GM12878 (cell line): ENCODE data around the gene SIGLEC6. TPM values are rescaled to one million over a fixed set of nuclear protein-coding genes. Genes with fewer than 3 reads are reported as not detected.

Experiments used
- ATAC-seq: fragments of 200-7000 bp; cut with Tn5 transposase; 3 replicates; pipeline ENCODE4 v1.9.1; 2020; ENCODE audit warnings: mild to moderate bottlenecking, moderate library complexity
- BruUV-seq: library from RNA; stranded (reverse); fragments of 400-500 nt; replicated peaks from 2 replicates; lab custom pipeline; 2021; lab: Mats Ljungman, UMichigan
- CTCF ChIA-PET: fragments of 300-600 bp; sonication (Branson Sonifier 250); formaldehyde crosslinking; extraction: SDS; loops from one replicate; lab custom pipeline; 2021; ENCODE audit warnings: inconsistent platforms; lab: Yijun Ruan, JAX
- POLR2A ChIA-PET: fragments of 350-600 bp; formaldehyde crosslinking; extraction: SDS; loops from one replicate; lab custom pipeline; 2021; ENCODE audit warnings: inconsistent platforms; lab: Charles Lee
- RAD21 ChIA-PET: fragments of 300-600 bp; sonication (Branson Sonifier 250); formaldehyde crosslinking; loops from one replicate; lab custom pipeline; 2023; ENCODE audit warnings: antibody characterized with exemption; ENCODE audit not compliant: unreplicated experiment; lab: Charles Lee
- SMC1A ChIA-PET: fragments of 300-600 bp; sonication (Branson Sonifier 250); formaldehyde crosslinking; loops from one replicate; lab custom pipeline; 2023; ENCODE audit not compliant: unreplicated experiment, uncharacterized antibody; lab: Charles Lee
- DNase-seq: peaks from one replicate; pipeline ENCODE4 v3.0.0-alpha.2; 2011; ENCODE audit warnings: low read depth, low spot score
- FAIRE-seq: peaks from 3 replicates; lab custom pipeline; 2011; peaks lifted over from hg19 to GRCh38; lab: Jason Lieb, UNC
- H2AFZ ChIP-seq: 2 replicates; pipeline ENCODE4 v1.6.0; 2011; ENCODE audit warnings: low read depth, low read length, control low read depth; ENCODE audit not compliant: control insufficient read depth
- H3K27ac ChIP-seq: 2 replicates; pipeline ENCODE4 v1.5.1; 2011; ENCODE audit warnings: control low read depth; ENCODE audit not compliant: control insufficient read depth, insufficient read depth
- H3K27me3 ChIP-seq, 2 experiments: replicated peaks in 1 of 2; 2 replicates each; pipeline versions ENCODE4 v1.6.0 to v1.6.1; 2011; ENCODE audit warnings: low read length in 1 of 2; ENCODE audit not compliant: control insufficient read depth in 2 of 2, insufficient read depth in 2 of 2
- H3K36me3 ChIP-seq, 2 experiments: 2 replicates each; pipeline ENCODE4 v1.5.1; 2011; ENCODE audit warnings: low read length in 1 of 2; ENCODE audit not compliant: control insufficient read depth in 2 of 2, insufficient read depth in 2 of 2
- H3K4me1 ChIP-seq: 2 replicates; pipeline ENCODE4 v1.6.1; 2011; ENCODE audit warnings: mild to moderate bottlenecking, low read length, moderate library complexity, mixed read lengths; ENCODE audit not compliant: control insufficient read depth, insufficient read depth
- H3K4me2 ChIP-seq: 2 replicates; pipeline ENCODE4 v1.6.0; 2011; ENCODE audit warnings: control low read depth; ENCODE audit not compliant: control insufficient read depth, insufficient read depth
- H3K4me3 ChIP-seq: fragments of 200-600 bp; sonication (generic); 2 replicates; pipeline ENCODE4 v1.5.1; 2016
- H3K79me2 ChIP-seq: 2 replicates; pipeline ENCODE4 v1.6.0; 2011; ENCODE audit warnings: low read length; ENCODE audit not compliant: control insufficient read depth, insufficient read depth
- H3K9ac ChIP-seq: 2 replicates; pipeline ENCODE4 v1.8.0; 2011; ENCODE audit warnings: low read length, control low read depth, mixed read lengths; ENCODE audit not compliant: control insufficient read depth, insufficient read depth
- H3K9me3 ChIP-seq: replicated peaks from 3 replicates; pipeline ENCODE4 v1.5.1; 2011; ENCODE audit warnings: mild to moderate bottlenecking, low read length; ENCODE audit not compliant: control insufficient read depth, insufficient read depth
- H4K20me1 ChIP-seq: 2 replicates; pipeline ENCODE4 v1.6.0; 2011; ENCODE audit not compliant: control insufficient read depth, insufficient read depth
- BCL11A ChIP-seq: IDR thresholded peaks from 2 replicates; pipeline ENCODE4 v1.6.1; 2011; ENCODE audit warnings: low read depth, low read length
- FOXK2 ChIP-seq: fragments of 450-650 bp; IDR thresholded peaks from 2 replicates; pipeline ENCODE4 v1.6.1; 2017; ENCODE audit warnings: mild to moderate bottlenecking, moderate library complexity
- KDM1A ChIP-seq: fragments of 200-600 bp; sonication (generic); IDR thresholded peaks from 2 replicates; pipeline ENCODE4 v1.6.1; 2016; ENCODE audit warnings: borderline replicate concordance
- NBN ChIP-seq: fragments of 450-650 bp; IDR thresholded peaks from 2 replicates; pipeline ENCODE4 v1.6.1; 2016
- NRF1 ChIP-seq: conservative IDR thresholded peaks from 2 replicates; pipeline ENCODE4 v1.6.1; 2011; ENCODE audit warnings: mild to moderate bottlenecking, low read depth, low read length, improper control_type of control experiment
- PKNOX1 ChIP-seq: fragments of 450-650 bp; IDR thresholded peaks from 2 replicates; pipeline ENCODE4 v1.6.1; 2016; ENCODE audit warnings: mild to moderate bottlenecking
- TCF7 ChIP-seq: IDR thresholded peaks from 2 replicates; pipeline ENCODE4 v1.6.1; 2014; ENCODE audit warnings: antibody characterized with exemption, borderline replicate concordance
- WGBS: methylation state at CpG from one replicate; pipeline ENCODE4 v1.1.6; 2016; ENCODE audit warnings: low lambda C conversion rate; ENCODE audit not compliant: insufficient replicate concordance, insufficient coverage; ENCODE audit errors: missing lambda C conversion rate; 5-methylcytosine and 5-hydroxymethylcytosine counted together
- in situ Hi-C: fragments of 300-500 bp; cut with MboI; formaldehyde crosslinking; loops from 9 replicates; pipeline ENCODE4 v1.14.3; 2018; ENCODE audit warnings: mixed read lengths
- intact Hi-C: fragments of 100-400 bp; cut with micrococcal nuclease; formaldehyde crosslinking; loops from one replicate; pipeline ENCODE4 v1.14.2; 2022; ENCODE audit not compliant: unreplicated experiment
- polyA plus RNA-seq, 11 experiments: library from polyadenylated mRNA; depleted of rRNA in 4 of 11; unstranded in 6 of 11; stranded (reverse) in 5 of 11; fragments of >200 nt; fragmentation: Nextera tagmentation in 4 of 11; fragmentation: Illumina TruSeq in 1 of 11; extraction: Ambion mirVana in 4 of 11; extraction: Trizol in 1 of 11; gene quantifications; 1 replicate in 1 of 11; 2 replicates in 10 of 11; pipeline versions ENCODE4 v1.2.1 to v1.2.3, GENCODE V29; 2011 to 2016; ENCODE audit warnings: inconsistent platforms in 2 of 11, missing spikeins in 2 of 11, low read depth in 1 of 11
- total RNA-seq, 4 experiments: library from RNA; depleted of rRNA in 3 of 4; stranded (reverse); fragments of >200 nt in 3 of 4; fragmentation: Illumina TruSeq in 1 of 4; extraction: Trizol in 1 of 4; gene quantifications; 2 replicates each; pipeline versions ENCODE4 v1.2.1 to v1.2.3, GENCODE V29; 2013 to 2021
- TF ChIP-seq, protein P1 (sequence below): IDR thresholded peaks from 2 replicates; pipeline ENCODE4 v1.6.1; 2012; ENCODE audit warnings: mild to moderate bottlenecking, low read depth, low read length

SIGLEC6 gene
- total and polyA plus RNA-seq, 10 of the 15 experiments (the other 5 are each of a cell fraction or from before 2014, with no cell fraction given) = 0.08 to 0.40 (median 0.27) TPM; not detected in 2

DNA sequence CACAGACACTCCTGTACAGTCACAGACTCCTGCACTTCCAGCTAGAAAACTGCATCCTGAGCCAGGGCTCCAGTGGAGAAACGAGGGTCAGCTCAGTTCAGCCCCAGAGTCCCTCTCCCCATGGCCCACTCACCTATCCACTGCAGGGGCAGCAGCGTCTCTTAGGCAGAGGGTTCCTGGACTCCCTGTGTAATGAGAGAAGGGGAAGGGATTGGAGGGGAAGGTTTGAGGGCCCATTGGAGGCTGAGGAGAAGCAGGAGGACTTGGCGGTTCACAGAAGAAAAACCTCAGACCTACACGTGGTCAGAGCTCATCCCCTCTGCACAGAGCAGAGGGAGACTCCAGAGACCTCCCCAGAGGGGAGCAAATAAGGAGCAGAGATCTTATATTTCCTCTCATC, 62.3 kb downstream of the SIGLEC6 start:
- no peaks in the 10 kb centered on the region for H3K4me1 ChIP-seq
- BruUV-seq = no TSS peak
- WGBS = 2% methylated on average over 4 of the region's 4 CpGs
- no peak overlapping the region for H3K27ac ChIP-seq
- in situ Hi-C loops = no loop called here
- H3K79me2 ChIP-seq = no peaks in the 10 kb centered on the region
- TF ChIP-seq, protein P1, sequence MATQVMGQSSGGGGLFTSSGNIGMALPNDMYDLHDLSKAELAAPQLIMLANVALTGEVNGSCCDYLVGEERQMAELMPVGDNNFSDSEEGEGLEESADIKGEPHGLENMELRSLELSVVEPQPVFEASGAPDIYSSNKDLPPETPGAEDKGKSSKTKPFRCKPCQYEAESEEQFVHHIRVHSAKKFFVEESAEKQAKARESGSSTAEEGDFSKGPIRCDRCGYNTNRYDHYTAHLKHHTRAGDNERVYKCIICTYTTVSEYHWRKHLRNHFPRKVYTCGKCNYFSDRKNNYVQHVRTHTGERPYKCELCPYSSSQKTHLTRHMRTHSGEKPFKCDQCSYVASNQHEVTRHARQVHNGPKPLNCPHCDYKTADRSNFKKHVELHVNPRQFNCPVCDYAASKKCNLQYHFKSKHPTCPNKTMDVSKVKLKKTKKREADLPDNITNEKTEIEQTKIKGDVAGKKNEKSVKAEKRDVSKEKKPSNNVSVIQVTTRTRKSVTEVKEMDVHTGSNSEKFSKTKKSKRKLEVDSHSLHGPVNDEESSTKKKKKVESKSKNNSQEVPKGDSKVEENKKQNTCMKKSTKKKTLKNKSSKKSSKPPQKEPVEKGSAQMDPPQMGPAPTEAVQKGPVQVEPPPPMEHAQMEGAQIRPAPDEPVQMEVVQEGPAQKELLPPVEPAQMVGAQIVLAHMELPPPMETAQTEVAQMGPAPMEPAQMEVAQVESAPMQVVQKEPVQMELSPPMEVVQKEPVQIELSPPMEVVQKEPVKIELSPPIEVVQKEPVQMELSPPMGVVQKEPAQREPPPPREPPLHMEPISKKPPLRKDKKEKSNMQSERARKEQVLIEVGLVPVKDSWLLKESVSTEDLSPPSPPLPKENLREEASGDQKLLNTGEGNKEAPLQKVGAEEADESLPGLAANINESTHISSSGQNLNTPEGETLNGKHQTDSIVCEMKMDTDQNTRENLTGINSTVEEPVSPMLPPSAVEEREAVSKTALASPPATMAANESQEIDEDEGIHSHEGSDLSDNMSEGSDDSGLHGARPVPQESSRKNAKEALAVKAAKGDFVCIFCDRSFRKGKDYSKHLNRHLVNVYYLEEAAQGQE = no peak
- TF ChIP-seq NRF1 (no peak), TCF7 (no peak), NBN (no peak), PKNOX1 (no peak), BCL11A (no peak), KDM1A (no peak), FOXK2 (no peak)
- no peak overlapping the region for H3K4me2 ChIP-seq
- POLR2A ChIA-PET = no interaction called here
- DNase-seq = no peak
- intact Hi-C loops = no loop called here
- no peaks in the 10 kb centered on the region for H3K9me3 ChIP-seq
- no peaks in the 10 kb centered on the region; the same call in 1 of the 2 replicates for H4K20me1 ChIP-seq
- RAD21 ChIA-PET = interaction anchor here (0.8 to 2.6 kb wide), 2 partner anchors 188 kb away, joined by 3 to 5 read pairs; no protein-coding TSS in a partner anchor
- no peak overlapping the region for H3K9ac ChIP-seq
- CTCF ChIA-PET = interaction anchor here (0.8 to 10.8 kb wide), 3 partner anchors 45 to 190 kb away, joined by 3 to 281 read pairs (median 3); partner anchors contain the start of gene SIGLEC10
- no peaks in the 10 kb centered on the region for H3K36me3 ChIP-seq
- no peaks in the 10 kb centered on the region; a peak in 1 of 4 replicates for H3K27me3 ChIP-seq
- H2AFZ ChIP-seq = no peak overlapping the region
- ATAC-seq = no peak
- SMC1A ChIA-PET = interaction anchor here (0.7 to 1.3 kb wide), 2 partner anchors 188 to 191 kb away, joined by 3 read pairs; no protein-coding TSS in a partner anchor
- H3K4me3 ChIP-seq = no peak overlapping the region
- FAIRE-seq = no peak
